ENCODE data around the gene PARD3. TPM values are rescaled to one million over a fixed set of nuclear protein-coding genes. Genes with fewer than 3 reads are reported as not detected.
"Not testable (repeated sequence)": the region's sequence is repeated elsewhere in the genome, so short reads cannot be mapped to it uniquely, and the experiment has no call there.

The PARD3 gene
- total RNA-seq, 1 donor from 2014 or later = 98.2 TPM

DNA sequence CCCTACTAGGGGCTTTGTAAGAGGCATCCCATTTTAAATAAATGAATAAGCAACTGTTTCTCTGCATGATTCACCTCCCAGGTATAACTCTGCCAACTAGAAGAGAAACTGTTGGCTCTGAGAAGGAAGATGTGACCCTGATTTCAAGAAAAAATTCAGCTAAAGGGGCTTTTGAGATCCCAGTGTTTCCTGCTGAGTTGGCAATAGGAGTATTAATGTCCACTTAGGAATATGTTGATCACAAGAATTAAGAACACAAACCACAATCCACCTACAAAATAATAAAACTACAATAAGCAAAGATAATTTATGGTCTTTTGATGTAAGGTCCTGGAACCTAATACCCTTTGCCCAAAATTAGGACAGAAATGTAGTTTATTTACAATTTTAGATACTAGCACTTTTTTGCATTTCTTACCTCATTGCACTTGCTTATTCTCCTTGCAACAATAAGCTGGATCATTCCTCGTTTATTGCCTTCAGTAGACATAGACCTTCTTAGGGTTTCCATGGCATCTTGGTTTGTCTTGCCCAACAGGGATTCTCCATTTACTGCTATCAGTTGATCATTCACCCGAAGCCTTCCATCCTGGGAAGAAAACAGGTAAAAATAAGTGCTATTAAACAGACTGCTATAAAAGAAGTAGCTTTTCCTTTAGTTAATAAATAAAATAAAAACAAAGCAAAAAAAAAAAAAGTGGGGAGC, 456.2 kb downstream of the PARD3 start:
- no peak for FAIRE-seq
- Histone ChIP-seq H3K36me3 (ENCODE audit: control insufficient read depth, insufficient read depth, low read length) (peaks cover 2% of the 10 kb centered on the region), H3K27me3 (ENCODE audit: control insufficient read depth, insufficient read depth, low read length) (no peaks in the 10 kb centered on the region), H3K4me3 (ENCODE audit: low read depth, low read length) (no peak overlapping the region)
- no peak for DNase-seq (ENCODE audit: low read depth)
- TF ChIP-seq, protein P1, sequence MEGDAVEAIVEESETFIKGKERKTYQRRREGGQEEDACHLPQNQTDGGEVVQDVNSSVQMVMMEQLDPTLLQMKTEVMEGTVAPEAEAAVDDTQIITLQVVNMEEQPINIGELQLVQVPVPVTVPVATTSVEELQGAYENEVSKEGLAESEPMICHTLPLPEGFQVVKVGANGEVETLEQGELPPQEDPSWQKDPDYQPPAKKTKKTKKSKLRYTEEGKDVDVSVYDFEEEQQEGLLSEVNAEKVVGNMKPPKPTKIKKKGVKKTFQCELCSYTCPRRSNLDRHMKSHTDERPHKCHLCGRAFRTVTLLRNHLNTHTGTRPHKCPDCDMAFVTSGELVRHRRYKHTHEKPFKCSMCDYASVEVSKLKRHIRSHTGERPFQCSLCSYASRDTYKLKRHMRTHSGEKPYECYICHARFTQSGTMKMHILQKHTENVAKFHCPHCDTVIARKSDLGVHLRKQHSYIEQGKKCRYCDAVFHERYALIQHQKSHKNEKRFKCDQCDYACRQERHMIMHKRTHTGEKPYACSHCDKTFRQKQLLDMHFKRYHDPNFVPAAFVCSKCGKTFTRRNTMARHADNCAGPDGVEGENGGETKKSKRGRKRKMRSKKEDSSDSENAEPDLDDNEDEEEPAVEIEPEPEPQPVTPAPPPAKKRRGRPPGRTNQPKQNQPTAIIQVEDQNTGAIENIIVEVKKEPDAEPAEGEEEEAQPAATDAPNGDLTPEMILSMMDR (IDR thresholded peaks at IDR 0.05; ENCODE audit: insufficient read depth, low read length, severe bottlenecking) = no peak

DNA sequence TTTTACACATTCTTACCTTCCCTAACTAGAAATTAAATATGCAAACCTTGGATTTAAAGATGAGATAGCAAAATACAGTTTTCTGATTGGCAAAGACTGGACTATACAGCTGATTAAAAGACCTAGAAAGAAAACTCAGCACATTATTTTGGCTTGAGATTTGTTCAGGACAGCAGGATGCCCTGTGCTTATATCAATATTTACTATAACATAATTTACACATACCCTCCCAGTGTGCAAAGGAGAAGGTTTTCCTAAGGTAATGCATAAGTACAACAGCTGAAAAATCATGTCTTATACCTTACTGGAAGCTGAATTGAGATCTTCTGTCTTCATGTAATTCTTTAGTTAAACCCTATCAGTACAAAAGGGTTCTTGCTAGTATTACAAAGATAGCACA, 458.6 kb downstream of the PARD3 start:
- TF ChIP-seq, protein P1 (IDR thresholded peaks at IDR 0.05; ENCODE audit: insufficient read depth, low read length, severe bottlenecking) = no peak
- no peak for DNase-seq (ENCODE audit: low read depth)
- H3K27me3 ChIP-seq (ENCODE audit: control insufficient read depth, insufficient read depth, low read length) = no peaks in the 10 kb centered on the region
- no peak overlapping the region for H3K4me3 ChIP-seq (ENCODE audit: low read depth, low read length)
- FAIRE-seq = no peak
- peaks cover 2% of the 10 kb centered on the region for H3K36me3 ChIP-seq (ENCODE audit: control insufficient read depth, insufficient read depth, low read length)

DNA sequence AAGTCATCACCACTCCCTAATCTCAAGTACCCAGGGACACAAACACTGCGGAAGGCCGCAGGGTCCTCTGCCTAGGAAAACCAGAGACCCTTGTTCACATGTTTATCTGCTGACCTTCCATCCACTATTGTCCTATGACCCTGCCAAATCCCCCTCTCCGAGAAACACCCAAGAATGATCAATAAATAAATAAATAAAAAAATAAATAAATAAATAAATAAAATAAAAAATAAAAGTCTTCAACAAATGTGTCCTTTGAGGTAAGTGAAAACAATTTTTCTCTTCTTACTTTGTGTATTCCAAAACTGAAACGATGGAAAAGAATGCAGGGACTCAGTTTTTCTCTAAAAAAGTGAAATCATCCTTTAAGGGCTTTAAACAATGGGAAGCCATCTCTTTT, 461.6 kb downstream of the PARD3 start:
- not testable (repeated sequence) for H3K27me3 ChIP-seq (ENCODE audit: control insufficient read depth, insufficient read depth, low read length); H3K36me3 ChIP-seq (ENCODE audit: control insufficient read depth, insufficient read depth, low read length); FAIRE-seq; DNase-seq (ENCODE audit: low read depth); H3K4me3 ChIP-seq (ENCODE audit: low read depth, low read length)

DNA sequence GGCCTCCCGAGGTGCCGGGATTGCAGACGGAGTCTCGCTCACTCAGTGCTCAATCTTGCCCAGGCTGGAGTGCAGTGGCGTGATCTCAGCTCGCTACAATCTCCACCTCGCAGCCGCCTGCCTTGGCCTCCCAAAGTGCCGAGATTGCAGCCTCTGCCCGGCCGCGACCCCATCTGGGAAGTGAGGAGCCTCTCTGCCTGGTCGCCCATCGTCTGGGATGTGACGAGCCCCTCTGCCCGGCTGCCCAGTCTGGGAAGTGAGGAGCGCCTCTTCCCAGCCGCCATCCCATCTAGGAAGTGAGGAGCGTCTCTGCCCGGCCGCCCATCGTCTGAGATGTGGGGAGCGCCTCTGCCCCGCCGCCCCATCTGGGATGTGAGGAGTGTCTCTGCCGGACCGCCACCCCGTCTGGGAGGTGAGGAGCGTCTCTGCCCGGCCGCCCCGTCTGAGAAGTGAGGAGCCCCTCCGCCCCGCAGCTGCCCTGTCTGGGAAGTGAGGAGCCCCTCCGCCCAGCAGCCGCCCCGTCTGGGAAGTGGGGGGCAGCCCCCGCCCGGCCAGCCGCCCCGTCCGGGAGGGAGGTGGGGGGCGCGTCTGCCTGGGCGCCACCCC, 462.4 kb downstream of the PARD3 start:
- H3K4me3 ChIP-seq (ENCODE audit: low read depth, low read length); H3K27me3 ChIP-seq (ENCODE audit: control insufficient read depth, insufficient read depth, low read length); FAIRE-seq; DNase-seq (ENCODE audit: low read depth); H3K36me3 ChIP-seq (ENCODE audit: control insufficient read depth, insufficient read depth, low read length): not testable (repeated sequence)

DNA sequence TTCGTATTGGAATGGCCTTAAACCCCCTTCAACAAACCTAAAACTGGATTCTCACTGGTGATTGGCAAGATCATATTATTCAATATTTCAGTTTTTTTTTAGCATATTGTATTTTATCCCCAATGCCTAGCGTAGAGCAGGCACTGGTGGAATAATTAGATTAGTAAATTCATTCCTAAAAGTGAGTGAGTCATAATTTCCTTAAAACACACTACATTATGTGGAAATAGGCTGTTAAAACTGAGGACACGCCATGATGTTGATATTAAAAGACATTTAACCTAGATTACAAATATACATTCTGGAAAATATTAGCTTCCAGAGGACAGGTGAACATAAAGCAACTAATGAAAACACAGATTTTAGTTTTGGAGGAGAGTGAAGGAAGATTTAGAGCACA, 463.9 kb downstream of the PARD3 start:
- no peak for FAIRE-seq
- Histone ChIP-seq H3K4me3 (ENCODE audit: low read depth, low read length) (no peak overlapping the region), H3K27me3 (ENCODE audit: control insufficient read depth, insufficient read depth, low read length) (no peaks in the 10 kb centered on the region), H3K36me3 (ENCODE audit: control insufficient read depth, insufficient read depth, low read length) (peaks cover 2% of the 10 kb centered on the region)
- TF ChIP-seq, protein P1 (IDR thresholded peaks at IDR 0.05; ENCODE audit: insufficient read depth, low read length, severe bottlenecking) = no peak
- no peak for DNase-seq (ENCODE audit: low read depth)

DNA sequence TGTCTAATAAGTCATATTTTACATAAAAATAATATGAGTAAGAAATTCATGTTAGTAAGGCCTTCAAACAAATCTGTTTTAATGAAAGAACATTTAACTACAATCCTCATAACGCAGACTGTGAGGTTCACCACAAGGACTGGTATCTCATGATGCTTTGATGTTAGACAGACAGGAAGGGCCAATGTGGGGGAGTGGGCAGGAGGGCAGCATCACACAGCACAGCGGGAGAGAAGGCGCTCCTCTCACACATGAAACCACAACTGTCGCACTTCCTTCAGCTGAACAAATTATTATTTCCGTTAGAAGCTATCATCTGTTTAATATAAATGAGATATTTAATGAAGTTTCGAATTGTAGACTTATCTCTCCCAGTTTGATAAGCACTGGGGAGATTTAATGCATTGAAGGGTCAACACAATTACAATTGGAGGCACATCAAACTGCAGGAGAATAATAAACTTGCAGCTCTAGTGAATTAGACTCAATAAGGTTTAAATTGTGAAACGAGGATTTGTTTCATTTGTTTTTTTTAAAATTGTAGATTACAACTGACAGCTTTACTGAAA, 466.1 kb downstream of the PARD3 start:
- H3K36me3 ChIP-seq (ENCODE audit: control insufficient read depth, insufficient read depth, low read length) = peaks cover 2% of the 10 kb centered on the region
- DNase-seq (ENCODE audit: low read depth) (no peak), FAIRE-seq (no peak)
- H3K4me3 ChIP-seq (ENCODE audit: low read depth, low read length) = no peak overlapping the region
- TF ChIP-seq, protein P1 (IDR thresholded peaks at IDR 0.05; ENCODE audit: insufficient read depth, low read length, severe bottlenecking) = no peak
- no peaks in the 10 kb centered on the region for H3K27me3 ChIP-seq (ENCODE audit: control insufficient read depth, insufficient read depth, low read length)
